ENCODE data around the gene FBN2. TPM values are rescaled to one million over a fixed set of nuclear protein-coding genes. Genes with fewer than 3 reads are reported as not detected.

FBN2 gene
- total RNA-seq, 6 experiments from 2014 or later: 0.06 to 0.98 (median 0.45) TPM

DNA sequence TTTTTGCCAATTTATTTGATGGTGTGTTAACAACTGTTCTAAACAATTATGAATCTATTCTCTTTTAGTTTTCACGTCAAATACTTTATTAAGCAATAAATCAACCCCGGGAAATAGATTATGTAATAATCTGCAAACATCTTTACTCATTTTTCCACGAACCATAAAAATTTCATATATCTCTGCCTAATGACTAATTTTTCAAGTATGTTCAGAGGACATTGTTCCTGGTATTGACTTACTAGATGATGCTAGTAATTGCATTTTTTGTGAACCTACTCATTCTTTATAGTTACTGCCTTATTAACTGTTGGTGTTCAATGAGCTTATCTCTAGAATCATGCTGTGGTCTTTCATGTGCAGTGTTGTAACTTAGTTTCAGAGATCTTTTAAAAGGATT is 41.0 kb upstream of the FBN2 start:
- DNase-seq (no peak), ATAC-seq (no peak)
- Histone ChIP-seq H3K27me3 (no peaks in the 10 kb centered on the region), H3K9me3 (no peaks in the 10 kb centered on the region), H3K27ac (no peak overlapping the region), H3K36me3 (no peaks in the 10 kb centered on the region), H3K4me1 (no peaks in the 10 kb centered on the region), H3K4me3 (no peak overlapping the region)
- TF ChIP-seq, protein P1, sequence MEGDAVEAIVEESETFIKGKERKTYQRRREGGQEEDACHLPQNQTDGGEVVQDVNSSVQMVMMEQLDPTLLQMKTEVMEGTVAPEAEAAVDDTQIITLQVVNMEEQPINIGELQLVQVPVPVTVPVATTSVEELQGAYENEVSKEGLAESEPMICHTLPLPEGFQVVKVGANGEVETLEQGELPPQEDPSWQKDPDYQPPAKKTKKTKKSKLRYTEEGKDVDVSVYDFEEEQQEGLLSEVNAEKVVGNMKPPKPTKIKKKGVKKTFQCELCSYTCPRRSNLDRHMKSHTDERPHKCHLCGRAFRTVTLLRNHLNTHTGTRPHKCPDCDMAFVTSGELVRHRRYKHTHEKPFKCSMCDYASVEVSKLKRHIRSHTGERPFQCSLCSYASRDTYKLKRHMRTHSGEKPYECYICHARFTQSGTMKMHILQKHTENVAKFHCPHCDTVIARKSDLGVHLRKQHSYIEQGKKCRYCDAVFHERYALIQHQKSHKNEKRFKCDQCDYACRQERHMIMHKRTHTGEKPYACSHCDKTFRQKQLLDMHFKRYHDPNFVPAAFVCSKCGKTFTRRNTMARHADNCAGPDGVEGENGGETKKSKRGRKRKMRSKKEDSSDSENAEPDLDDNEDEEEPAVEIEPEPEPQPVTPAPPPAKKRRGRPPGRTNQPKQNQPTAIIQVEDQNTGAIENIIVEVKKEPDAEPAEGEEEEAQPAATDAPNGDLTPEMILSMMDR (IDR thresholded peaks at IDR 0.05): no peak
- no peak for TF ChIP-seq POLR2A (IDR thresholded peaks at IDR 0.05)
- WGBS (ENCODE audit: insufficient coverage, low coverage, low lambda C conversion rate, missing lambda C conversion rate): 63% methylated on average over 3 of the region's 3 CpGs
- intact Hi-C loops (cut with DNase I): no loop called here

DNA sequence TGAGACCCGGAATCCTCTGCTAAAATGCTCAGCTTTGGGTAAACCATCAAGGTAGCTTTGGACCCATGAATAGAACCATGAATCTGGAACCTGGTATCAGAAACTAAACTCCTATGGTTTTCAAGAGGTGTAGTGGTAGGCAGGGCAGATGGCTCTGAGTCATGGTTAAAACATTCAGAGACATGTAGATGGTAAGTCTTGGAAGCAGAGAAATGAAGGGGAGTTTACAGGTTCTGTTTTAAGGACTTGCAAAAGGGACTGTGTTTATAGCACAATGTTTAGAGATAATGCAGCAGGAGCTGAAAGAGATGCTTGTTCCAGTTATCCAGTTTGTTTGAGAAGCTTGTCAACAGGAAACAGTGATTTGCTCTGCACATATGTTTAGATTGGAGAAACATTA is 36.0 kb upstream of the FBN2 start:
- Histone ChIP-seq H3K9me3 (no peaks in the 10 kb centered on the region), H3K27ac (no peak overlapping the region), H3K36me3 (no peaks in the 10 kb centered on the region), H3K4me3 (no peak overlapping the region), H3K4me1 (no peaks in the 10 kb centered on the region), H3K27me3 (no peaks in the 10 kb centered on the region)
- no peak for ATAC-seq
- DNase-seq: no peak
- intact Hi-C loops (cut with DNase I): no loop called here
- WGBS (ENCODE audit: insufficient coverage, low coverage, low lambda C conversion rate, missing lambda C conversion rate): 67% methylated on average over 1 of the region's 1 CpG
- TF ChIP-seq, protein P1 (IDR thresholded peaks at IDR 0.05): no peak
- TF ChIP-seq POLR2A (IDR thresholded peaks at IDR 0.05): no peak

DNA sequence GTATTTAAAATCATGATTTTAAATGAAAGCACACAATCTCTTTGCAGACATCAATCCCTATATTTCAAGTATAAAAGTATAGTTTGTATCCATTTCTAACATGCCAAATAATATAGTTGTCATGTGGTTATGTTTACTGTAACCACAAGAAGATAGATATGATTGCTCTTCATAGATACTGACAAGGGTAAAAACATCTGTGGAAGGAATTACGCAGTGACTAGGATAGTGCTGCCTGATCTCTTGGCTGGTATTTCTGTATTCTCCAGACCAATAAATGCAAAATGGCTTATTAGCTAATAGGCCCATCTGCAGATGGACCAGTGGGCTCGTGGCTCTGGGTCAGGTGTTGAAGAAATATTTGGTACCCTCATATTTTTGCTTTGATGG is 34.9 kb upstream of the FBN2 start:
- Histone ChIP-seq H3K4me1 (no peaks in the 10 kb centered on the region), H3K36me3 (no peaks in the 10 kb centered on the region), H3K27ac (no peak overlapping the region), H3K4me3 (no peak overlapping the region), H3K9me3 (no peaks in the 10 kb centered on the region), H3K27me3 (no peaks in the 10 kb centered on the region)
- no peak for DNase-seq
- TF ChIP-seq, protein P1 (IDR thresholded peaks at IDR 0.05): no peak
- TF ChIP-seq POLR2A (IDR thresholded peaks at IDR 0.05): no peak
- ATAC-seq: no peak
- WGBS (ENCODE audit: insufficient coverage, low coverage, low lambda C conversion rate, missing lambda C conversion rate): 67% methylated on average over 2 of the region's 2 CpGs
- intact Hi-C loops (cut with DNase I): no loop called here

DNA sequence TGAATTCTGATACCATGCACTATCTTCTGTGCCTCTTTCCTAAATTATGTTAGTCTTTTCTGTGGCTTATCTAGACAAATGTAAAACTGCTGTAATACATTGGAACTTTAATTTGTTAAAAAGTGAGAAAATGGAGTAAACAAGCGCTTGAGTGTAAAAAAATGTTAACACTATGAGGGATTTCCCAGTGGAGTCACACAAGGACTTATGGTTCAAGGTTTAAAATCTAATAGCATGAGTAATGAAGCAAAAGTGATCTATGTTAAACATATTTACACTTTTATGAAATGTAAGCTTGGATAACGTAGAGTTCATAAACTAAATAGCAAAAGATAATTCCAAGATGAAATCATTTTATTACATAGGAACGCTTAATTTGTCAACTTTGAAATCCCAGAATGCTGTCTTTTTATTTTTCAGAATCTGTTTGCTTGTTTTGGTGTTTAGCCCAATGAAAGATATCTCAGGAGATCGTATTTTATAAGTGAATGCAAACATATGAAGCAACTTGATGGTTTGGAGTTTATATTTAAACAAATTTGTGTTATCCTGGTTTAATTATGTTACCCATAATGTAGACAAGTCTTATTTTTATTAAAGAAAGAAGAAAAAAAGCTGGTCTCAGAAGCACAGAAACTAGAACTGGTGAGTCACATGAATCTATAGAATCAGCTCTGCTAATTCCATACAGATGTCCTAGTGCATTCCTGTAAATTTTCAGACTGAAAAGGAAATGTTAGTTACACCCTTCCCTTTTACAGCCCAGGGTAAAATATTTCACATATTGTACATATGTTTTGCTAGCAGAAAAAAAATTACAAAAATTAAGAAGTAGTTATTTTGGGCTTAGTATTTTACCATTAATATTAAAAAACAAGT is 34.2 kb upstream of the FBN2 start:
- ATAC-seq (no peak), DNase-seq (no peak)
- Histone ChIP-seq H3K27me3 (no peaks in the 10 kb centered on the region), H3K27ac (no peak overlapping the region), H3K4me1 (no peaks in the 10 kb centered on the region), H3K9me3 (no peaks in the 10 kb centered on the region), H3K36me3 (no peaks in the 10 kb centered on the region), H3K4me3 (no peak overlapping the region)
- TF ChIP-seq, protein P1 (IDR thresholded peaks at IDR 0.05): no peak
- no peak for TF ChIP-seq POLR2A (IDR thresholded peaks at IDR 0.05)
- intact Hi-C loops (cut with DNase I): no loop called here
- 57% methylated on average over 4 of the region's 4 CpGs for WGBS (ENCODE audit: insufficient coverage, low coverage, low lambda C conversion rate, missing lambda C conversion rate)
